ENCODE results near the gene EBI3.

EBI3 gene

GRCh38 chr19:4194353-4194752 is 35.0 kb upstream of the EBI3 start:
- no peak for DNase-seq (ENCODE audit: extremely low read depth, insufficient read length)
- Histone ChIP-seq H3K36me3 (ENCODE audit: control insufficient read depth, insufficient read depth, low read length) (no peaks in the 10 kb centered on the region), H3K4me3 (replicated peaks; ENCODE audit: low read depth, low read length) (no peak overlapping the region), H3K27me3 (replicated peaks; ENCODE audit: control insufficient read depth, insufficient read depth, low read length) (no peaks in the 10 kb centered on the region; the same call in 1 of the 2 replicates)
- no peak for TF ChIP-seq CTCF (IDR thresholded peaks at IDR 0.05; ENCODE audit: insufficient read depth, low read length, poor library complexity, severe bottlenecking)

- no peak for TF ChIP-seq CTCF (IDR thresholded peaks at IDR 0.05; ENCODE audit: insufficient read depth, low read length, poor library complexity, severe bottlenecking)
- Histone ChIP-seq H3K27me3 (replicated peaks; ENCODE audit: control insufficient read depth, insufficient read depth, low read length) (no peaks in the 10 kb centered on the region; the same call in 1 of the 2 replicates), H3K36me3 (ENCODE audit: control insufficient read depth, insufficient read depth, low read length) (no peaks in the 10 kb centered on the region), H3K4me3 (replicated peaks; ENCODE audit: low read depth, low read length) (no peak overlapping the region)
- no peak for DNase-seq (ENCODE audit: extremely low read depth, insufficient read length)
Observed at GRCh38 chr19:4196009-4196408, 33.3 kb upstream of the EBI3 start.

- Histone ChIP-seq H3K27me3 (replicated peaks; ENCODE audit: control insufficient read depth, insufficient read depth, low read length) (no peaks in the 10 kb centered on the region; the same call in 1 of the 2 replicates), H3K36me3 (ENCODE audit: control insufficient read depth, insufficient read depth, low read length) (no peaks in the 10 kb centered on the region), H3K4me3 (replicated peaks; ENCODE audit: low read depth, low read length) (no peak overlapping the region)
- TF ChIP-seq CTCF (IDR thresholded peaks at IDR 0.05; ENCODE audit: insufficient read depth, low read length, poor library complexity, severe bottlenecking), result no peak
- no peak for DNase-seq (ENCODE audit: extremely low read depth, insufficient read length)
Observed at GRCh38 chr19:4196587-4197148, 32.7 kb upstream of the EBI3 start.

GRCh38 chr19:4197228-4197624 is 32.1 kb upstream of the EBI3 start:
- no peak for DNase-seq (ENCODE audit: extremely low read depth, insufficient read length)
- TF ChIP-seq CTCF (IDR thresholded peaks at IDR 0.05; ENCODE audit: insufficient read depth, low read length, poor library complexity, severe bottlenecking), result no peak
- Histone ChIP-seq H3K27me3 (replicated peaks; ENCODE audit: control insufficient read depth, insufficient read depth, low read length) (no peaks in the 10 kb centered on the region; the same call in 1 of the 2 replicates), H3K4me3 (replicated peaks; ENCODE audit: low read depth, low read length) (no peak overlapping the region), H3K36me3 (ENCODE audit: control insufficient read depth, insufficient read depth, low read length) (no peaks in the 10 kb centered on the region)

- Histone ChIP-seq H3K27me3 (replicated peaks; ENCODE audit: control insufficient read depth, insufficient read depth, low read length) (no peaks in the 10 kb centered on the region; the same call in 1 of the 2 replicates), H3K4me3 (replicated peaks; ENCODE audit: low read depth, low read length) (no peak overlapping the region)
Observed at GRCh38 chr19:4197625-4198466, 31.5 kb upstream of the EBI3 start.

More at GRCh38 chr19:4197625-4198466, 31.5 kb upstream of the EBI3 start:
- TF ChIP-seq CTCF (IDR thresholded peaks at IDR 0.05; ENCODE audit: insufficient read depth, low read length, poor library complexity, severe bottlenecking), result no peak
- no peak for DNase-seq (ENCODE audit: extremely low read depth, insufficient read length)
- H3K36me3 ChIP-seq (ENCODE audit: control insufficient read depth, insufficient read depth, low read length), result no peaks in the 10 kb centered on the region

Measured in GM06990 (cell line).